22Rv1 (cell line): ENCODE results near the gene R3HCC1L.
"Not testable (repeated sequence)": the region's sequence is repeated elsewhere in the genome, so short reads cannot be mapped to it uniquely, and the experiment has no call there.

Source experiments
- H3K27ac ChIP-seq: fragments of 450-650 bp; 2 replicates; pipeline ENCODE4 v1.5.1; 2017
- CTCF ChIP-seq: fragments of 450-650 bp; IDR thresholded peaks from 2 replicates; pipeline ENCODE4 v1.5.1; 2017; ENCODE audit warnings: mild to moderate bottlenecking
- ZFX ChIP-seq: fragments of 450-650 bp; IDR thresholded peaks from 2 replicates; pipeline ENCODE4 v1.6.1; 2017; ENCODE audit warnings: antibody characterized with exemption, borderline replicate concordance

Gene R3HCC1L

GRCh38 chr10:98144985-98145384 lies 10.5 kb downstream of the R3HCC1L start:
- no peak overlapping the region for H3K27ac ChIP-seq
- TF ChIP-seq ZFX (no peak), CTCF (no peak)

GRCh38 chr10:98149858-98150257 lies 15.4 kb downstream of the R3HCC1L start:
- no peak for TF ChIP-seq ZFX
- TF ChIP-seq CTCF, result no peak
- no peak overlapping the region for H3K27ac ChIP-seq

DNA sequence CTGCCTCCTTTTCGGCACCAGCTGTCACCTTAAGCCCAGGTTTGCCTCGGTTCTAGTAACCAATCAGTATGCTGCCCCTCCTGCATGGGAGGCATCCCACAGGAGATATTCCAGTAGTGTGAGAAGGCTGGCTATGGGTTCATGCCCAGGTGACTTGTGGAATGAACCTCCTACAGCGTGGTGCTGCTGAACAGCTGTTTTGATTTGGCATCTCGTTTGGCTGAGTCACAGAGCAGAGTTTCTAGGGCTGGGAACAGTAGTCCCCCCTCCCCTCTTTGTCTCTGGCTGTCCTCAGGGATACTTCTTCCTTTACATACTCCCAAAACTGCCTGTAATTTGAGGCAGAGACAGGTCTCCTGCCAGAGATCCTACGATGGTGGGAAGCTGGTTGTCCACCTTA lies 16.1 kb downstream of the R3HCC1L start:
- TF ChIP-seq CTCF, result no peak
- no peak for TF ChIP-seq ZFX
- H3K27ac ChIP-seq, result no peak overlapping the region

- H3K27ac ChIP-seq, result not testable (repeated sequence)
Measured at GRCh38 chr10:98152778-98153177, 18.3 kb downstream of the R3HCC1L start.

DNA sequence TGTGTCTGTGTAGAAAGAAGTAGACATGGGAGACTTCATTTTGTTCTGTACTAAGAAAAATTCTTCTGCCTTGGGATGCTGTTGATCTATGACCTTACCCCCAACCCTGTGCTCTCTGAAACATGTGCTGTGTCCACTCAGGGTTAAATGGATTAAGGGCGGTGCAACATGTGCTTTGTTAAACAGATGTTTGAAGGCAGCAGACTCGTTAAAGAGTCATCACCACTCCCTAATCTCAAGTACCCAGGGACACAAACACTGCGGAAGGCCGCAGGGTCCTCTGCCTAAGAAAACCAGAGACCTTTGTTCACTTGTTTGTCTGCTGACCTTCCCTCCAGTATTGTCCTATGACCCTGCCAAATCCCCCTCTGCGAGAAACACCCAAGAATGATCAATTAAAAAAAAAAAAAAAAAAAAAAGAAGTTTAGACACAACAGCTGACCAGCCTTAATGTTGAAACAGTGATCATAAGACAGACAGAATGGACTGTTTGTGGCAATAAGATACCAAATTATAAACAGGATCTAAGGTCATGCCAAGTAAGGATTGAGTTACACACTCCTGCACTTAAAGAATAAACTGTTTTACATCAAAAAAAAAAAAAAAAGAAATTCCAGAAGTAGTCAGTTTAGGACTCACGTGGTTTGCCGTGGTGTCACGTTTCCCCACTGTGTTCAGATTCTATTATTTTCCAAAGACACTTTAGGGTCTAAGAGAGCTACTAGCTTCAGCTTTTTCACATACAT lies 18.9 kb downstream of the R3HCC1L start:
- H3K27ac ChIP-seq, result not testable (repeated sequence)

DNA sequence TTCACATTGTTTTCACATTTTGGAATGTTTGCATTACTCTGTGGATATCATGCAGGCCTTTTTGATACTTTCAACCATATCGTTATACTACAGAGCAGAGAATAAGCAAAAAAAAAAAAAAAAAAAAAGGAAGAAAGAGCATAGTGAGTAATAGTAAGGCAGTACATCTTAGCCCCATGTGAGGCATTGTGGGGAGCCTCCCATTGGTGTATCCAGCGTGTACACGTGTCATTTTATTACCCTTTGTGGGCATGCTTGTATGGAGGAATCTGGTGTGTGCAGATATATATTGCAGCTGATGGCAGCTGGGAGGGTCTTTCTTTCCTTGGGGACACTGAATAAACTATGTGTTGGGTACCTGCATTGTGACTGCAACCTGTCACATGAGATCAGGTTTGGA lies 19.6 kb downstream of the R3HCC1L start:
- no peak overlapping the region for H3K27ac ChIP-seq

DNA sequence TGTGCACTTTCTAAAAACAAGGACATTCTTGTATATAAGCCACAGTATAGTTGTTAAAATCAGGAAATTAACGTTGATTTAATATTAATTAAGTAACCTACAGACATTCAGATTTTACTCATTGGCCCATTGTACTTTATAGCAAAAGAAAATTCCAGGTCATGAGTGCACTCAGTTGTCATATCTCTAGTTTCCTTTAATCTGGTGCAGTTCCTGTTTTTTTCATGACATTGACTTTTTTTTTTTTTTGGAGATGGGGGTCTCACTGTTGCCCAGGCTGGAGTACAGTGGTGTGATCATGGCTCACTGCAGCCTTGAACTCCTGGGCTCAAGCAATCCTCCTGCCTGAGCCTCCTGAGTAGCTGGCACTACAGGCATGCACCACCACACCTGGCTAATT lies 24.1 kb downstream of the R3HCC1L start:
- no peak for TF ChIP-seq ZFX
- no peak for TF ChIP-seq CTCF
- no peak overlapping the region for H3K27ac ChIP-seq

More for the DNA sequence above, 19.6 kb downstream of the R3HCC1L start:
- TF ChIP-seq ZFX (no peak), CTCF (no peak)

DNA sequence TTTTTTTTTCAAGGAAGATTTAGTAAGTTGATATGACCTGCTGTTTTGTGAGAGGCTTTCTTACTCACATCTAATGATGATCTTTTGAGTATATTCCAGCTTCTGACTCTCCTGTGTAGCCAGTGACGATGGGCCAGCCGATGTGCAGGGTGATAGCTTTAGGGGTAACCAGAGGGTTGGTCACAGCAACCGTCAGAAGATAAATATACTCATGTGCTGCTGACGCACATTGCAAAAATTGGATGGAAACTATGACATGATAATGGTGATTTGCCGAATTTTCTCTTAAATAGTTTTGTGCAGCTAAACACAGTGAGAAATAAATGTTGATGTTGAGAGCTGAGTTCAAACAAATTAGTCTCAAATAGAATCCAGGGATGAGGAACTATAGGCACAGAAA lies 29.5 kb downstream of the R3HCC1L start:
- no peak overlapping the region for H3K27ac ChIP-seq
- TF ChIP-seq ZFX, result no peak
- no peak for TF ChIP-seq CTCF
